ENCODE results near the gene MAN1C1.
A peak's percentile ranks its signal among the peaks of the same experiment; 100 is the strongest.

MAN1C1 gene

DNA sequence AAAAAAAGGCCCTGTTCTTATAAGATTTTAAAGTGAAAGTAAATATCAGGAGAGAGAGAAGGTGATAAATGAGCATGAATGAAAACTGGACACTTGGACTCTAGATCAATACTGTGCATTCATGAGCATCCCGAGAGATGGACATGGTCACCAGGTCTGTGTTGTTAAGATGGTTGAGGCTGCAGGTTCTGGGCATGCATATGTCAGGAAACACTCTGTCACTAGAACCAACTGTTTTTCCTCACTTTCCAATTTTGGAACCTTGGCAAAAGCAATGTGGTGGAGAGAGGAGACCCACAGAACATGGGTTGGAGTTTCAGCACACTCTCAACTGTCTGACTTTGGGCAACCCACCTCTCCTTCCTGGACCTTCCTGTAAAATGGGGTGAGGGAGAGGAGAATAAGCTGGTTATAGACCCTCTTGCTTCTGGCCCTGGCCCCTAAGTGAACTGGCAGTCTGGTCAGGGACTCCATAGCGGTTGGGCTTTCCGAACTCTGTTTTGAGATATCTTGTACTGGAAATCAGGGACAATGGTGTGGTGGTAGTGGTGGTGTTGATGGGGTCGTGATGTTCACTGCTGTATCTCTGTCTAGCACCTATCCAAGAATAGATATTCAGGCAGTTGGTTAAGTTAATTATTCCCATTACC lies 4.2 kb downstream of the MAN1C1 start:
- no peak for DNase-seq (ENCODE audit: low spot score)
- TF ChIP-seq, protein P1, sequence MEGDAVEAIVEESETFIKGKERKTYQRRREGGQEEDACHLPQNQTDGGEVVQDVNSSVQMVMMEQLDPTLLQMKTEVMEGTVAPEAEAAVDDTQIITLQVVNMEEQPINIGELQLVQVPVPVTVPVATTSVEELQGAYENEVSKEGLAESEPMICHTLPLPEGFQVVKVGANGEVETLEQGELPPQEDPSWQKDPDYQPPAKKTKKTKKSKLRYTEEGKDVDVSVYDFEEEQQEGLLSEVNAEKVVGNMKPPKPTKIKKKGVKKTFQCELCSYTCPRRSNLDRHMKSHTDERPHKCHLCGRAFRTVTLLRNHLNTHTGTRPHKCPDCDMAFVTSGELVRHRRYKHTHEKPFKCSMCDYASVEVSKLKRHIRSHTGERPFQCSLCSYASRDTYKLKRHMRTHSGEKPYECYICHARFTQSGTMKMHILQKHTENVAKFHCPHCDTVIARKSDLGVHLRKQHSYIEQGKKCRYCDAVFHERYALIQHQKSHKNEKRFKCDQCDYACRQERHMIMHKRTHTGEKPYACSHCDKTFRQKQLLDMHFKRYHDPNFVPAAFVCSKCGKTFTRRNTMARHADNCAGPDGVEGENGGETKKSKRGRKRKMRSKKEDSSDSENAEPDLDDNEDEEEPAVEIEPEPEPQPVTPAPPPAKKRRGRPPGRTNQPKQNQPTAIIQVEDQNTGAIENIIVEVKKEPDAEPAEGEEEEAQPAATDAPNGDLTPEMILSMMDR (IDR thresholded peaks at IDR 0.05), result no peak
- peak overlapping the region; percentile 82 for H3K4me3 ChIP-seq
- peak overlapping the region in 1 of 2 donors; percentile 9 for H3K27ac ChIP-seq

DNA sequence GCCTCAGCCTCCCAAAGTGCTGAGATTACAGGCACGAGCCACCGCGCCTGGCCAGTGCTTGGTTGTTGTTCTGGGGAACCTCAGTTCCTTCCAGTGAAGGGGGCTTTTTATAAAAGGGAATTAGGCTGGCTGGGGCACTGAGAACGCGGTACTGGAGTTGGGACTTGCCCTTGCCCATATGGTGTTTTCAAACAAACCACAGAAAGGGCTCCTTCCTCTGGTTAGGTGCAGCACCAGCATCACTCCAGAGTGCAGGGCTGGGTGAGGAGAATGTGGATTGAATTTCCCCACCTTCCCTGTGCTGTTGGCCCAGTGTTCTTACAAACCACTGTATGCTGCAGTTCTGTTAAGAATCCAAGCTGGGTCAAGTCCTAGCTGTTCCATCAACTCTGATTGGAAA lies 5.3 kb downstream of the MAN1C1 start:
- no peak for DNase-seq (ENCODE audit: low spot score)
- TF ChIP-seq, protein P1 (IDR thresholded peaks at IDR 0.05), result no peak
- no peak overlapping the region for H3K27ac ChIP-seq
- no peak overlapping the region for H3K4me3 ChIP-seq

DNA sequence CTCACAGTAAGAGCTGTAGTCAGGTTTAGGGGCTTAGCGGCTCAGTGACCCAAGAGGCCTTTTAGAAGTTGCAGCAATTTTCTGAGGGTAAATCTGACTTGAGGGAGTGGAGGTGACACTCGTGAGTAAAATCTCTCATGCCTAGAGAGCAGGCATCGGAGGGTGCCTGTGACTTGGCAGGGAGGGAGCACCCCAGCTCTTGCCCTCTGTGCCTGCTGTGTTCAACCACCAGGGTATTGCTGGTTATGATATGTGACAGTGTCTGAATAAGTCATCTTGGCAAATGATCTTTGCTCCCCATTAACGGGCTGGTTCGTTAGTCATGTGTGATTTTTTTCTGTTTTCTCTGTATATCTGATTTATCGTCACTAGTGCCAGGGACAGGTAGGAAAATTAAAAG lies 5.9 kb downstream of the MAN1C1 start:
- Histone ChIP-seq H3K27ac (no peak overlapping the region), H3K4me3 (no peak overlapping the region)
- no peak for DNase-seq (ENCODE audit: low spot score)
- TF ChIP-seq, protein P1 (IDR thresholded peaks at IDR 0.05), result no peak

DNA sequence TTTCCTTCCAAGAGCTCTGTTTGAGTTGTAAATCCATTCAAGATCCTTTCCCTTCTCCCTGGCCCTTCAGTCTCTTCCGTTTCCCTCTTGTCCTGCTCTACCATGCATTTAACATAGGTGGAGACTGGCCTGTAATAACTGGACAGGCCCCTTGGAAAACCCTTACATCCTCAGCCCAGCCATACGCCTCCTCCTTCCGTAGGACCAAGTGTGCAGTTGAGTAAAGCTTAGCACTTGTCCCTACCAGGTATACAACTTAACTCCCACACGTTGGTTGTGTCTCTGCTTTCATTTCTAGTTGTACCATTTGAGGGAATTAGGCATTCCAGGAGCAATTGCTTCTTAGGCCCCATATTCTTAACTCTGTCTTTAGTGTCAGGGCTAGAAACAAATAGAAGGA lies 6.4 kb downstream of the MAN1C1 start:
- no peak for DNase-seq (ENCODE audit: low spot score)
- TF ChIP-seq, protein P1 (IDR thresholded peaks at IDR 0.05), result no peak
- Histone ChIP-seq H3K4me3 (no peak overlapping the region), H3K27ac (no peak overlapping the region)

DNA sequence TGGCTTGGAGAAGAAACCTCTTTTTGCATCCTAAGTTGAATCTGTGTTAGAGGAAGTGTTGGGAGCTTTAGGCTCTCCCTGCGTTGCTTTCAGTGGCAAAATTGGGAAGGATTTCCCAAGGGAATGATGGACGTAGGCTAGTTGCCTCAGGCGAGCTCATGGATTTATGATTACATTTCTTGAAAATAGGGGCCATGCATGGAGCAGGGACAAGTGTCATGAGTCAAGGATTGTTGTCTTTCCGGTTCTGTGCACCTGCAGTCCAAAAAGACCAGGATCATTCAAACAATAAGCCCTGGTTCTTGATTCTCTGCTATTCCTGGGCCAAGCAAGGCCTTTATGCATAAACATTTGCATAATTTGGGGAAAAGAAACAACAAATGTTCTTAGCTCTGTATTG lies 7.1 kb downstream of the MAN1C1 start:
- TF ChIP-seq, protein P1 (IDR thresholded peaks at IDR 0.05), result no peak
- H3K4me3 ChIP-seq, result no peak overlapping the region
- DNase-seq (ENCODE audit: low spot score), result no peak
- no peak overlapping the region for H3K27ac ChIP-seq

DNA sequence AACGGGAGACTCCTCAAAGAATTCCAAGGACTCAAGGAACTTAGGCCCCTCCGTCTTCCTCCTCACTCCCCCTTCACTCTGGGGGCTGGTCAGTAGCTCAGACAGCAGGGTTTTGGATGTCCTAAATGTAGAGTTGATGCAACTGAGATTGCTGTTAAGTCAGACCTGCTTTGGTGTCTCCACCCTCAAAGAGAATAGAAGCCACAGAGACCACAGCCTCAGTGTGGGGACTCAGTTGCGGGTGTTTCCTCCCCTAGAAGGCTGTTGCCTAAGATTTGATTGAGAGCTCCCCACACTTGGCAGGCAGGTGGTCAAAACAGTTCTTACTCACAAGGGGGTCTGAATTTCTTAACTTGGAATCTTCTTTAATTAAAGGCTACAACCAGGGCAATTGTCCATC lies 7.6 kb downstream of the MAN1C1 start:
- Histone ChIP-seq H3K27ac (no peak overlapping the region), H3K4me3 (no peak overlapping the region)
- TF ChIP-seq, protein P1 (IDR thresholded peaks at IDR 0.05), result no peak
- DNase-seq (ENCODE audit: low spot score), result no peak

DNA sequence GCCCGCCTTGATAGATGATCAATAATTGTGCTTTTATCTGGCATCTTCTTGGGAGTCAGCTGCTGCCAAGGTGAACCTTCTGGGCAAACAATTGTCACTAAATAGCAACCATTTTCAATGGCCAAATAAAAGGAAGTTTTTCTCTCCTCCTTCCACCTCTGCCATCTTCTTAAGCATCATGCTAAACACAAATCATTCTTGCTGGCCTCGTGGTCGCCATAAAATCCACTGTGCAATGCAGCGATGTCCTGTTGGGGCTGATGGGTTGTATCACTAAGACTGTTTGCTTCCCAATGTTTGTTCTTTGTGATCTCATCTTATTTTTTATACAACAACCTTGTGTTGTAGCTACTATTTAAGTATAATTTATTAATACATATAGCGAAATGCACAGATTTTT lies 8.0 kb downstream of the MAN1C1 start:
- Histone ChIP-seq H3K27ac (no peak overlapping the region), H3K4me3 (no peak overlapping the region)
- TF ChIP-seq, protein P1 (IDR thresholded peaks at IDR 0.05), result no peak
- DNase-seq (ENCODE audit: low spot score), result no peak

Data from coronary artery (tissue), 2 donors.